GM12864 (cell line): ENCODE results near the gene ZNF438.

ENCODE experiments used
- DNase-seq: peaks from one replicate; pipeline ENCODE4 v3.0.0-alpha.2; 2011; ENCODE audit warnings: low read depth
- H3K4me3 ChIP-seq: 2 replicates; pipeline ENCODE4 v1.5.1; 2011; ENCODE audit warnings: mild to moderate bottlenecking, low read depth, low read length, control low read depth
- CTCF ChIP-seq: IDR thresholded peaks from 2 replicates; pipeline ENCODE4 v1.5.1; 2011; ENCODE audit warnings: low read depth, mild to moderate bottlenecking, moderate library complexity, low read length, control low read depth, inconsistent platforms; ENCODE audit errors: missing control alignments

ZNF438 gene

DNA sequence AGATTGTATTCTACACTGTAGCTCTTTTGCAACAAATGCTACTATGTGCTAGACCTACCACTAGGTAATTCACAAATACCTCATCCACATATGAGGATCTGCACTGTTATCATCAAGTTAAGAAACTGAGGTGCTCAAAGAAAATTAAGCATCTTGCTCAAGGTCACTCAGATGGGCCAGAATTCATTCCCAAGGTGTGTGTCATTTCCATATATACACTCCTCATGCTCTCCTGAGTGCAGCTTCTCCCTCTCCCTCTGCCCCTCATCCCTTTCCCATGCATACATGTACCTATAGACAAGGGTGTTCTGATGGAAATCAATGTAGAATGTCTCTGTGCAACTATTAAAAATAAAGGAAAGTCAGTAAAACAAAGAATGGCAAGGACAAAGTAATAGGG lies 146.2 kb downstream of the ZNF438 start:
- DNase-seq: no peak
- no peak for TF ChIP-seq CTCF
- H3K4me3 ChIP-seq: no peak overlapping the region

- no peak for DNase-seq
- no peak for TF ChIP-seq CTCF
- no peak overlapping the region for H3K4me3 ChIP-seq
These were observed 147.9 kb downstream of the ZNF438 start for GRCh38 chr10:30883751-30884150.

GRCh38 chr10:30883116-30883515 lies 148.5 kb downstream of the ZNF438 start:
- TF ChIP-seq CTCF: no peak
- H3K4me3 ChIP-seq: no peak overlapping the region
- DNase-seq: no peak

- H3K4me3 ChIP-seq: no peak overlapping the region
- no peak for TF ChIP-seq CTCF
- no peak for DNase-seq
These were observed 149.4 kb downstream of the ZNF438 start for GRCh38 chr10:30882281-30882680.

DNA sequence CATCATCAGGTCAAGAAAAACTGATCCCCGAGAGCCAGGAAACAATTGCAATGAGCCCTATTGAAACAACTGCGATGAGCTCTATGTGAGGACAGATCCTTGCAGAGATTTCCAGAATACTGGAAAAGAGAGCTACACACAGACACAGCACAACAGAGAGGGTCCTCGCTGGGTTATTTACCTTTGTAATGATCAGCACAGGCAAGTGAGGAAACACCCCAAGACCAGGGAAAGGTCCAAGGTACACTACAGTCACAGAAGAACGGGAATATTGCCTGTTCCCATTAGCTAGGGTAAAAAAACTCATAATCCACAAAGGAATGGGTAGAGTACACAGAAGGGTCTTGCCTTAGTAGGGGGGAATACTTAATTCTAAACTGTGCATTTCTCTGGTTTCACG lies 152.7 kb downstream of the ZNF438 start:
- no peak overlapping the region for H3K4me3 ChIP-seq
- DNase-seq: no peak
- no peak for TF ChIP-seq CTCF

- no peak for DNase-seq
- H3K4me3 ChIP-seq: no peak overlapping the region
- no peak for TF ChIP-seq CTCF
These were observed 154.6 kb downstream of the ZNF438 start for GRCh38 chr10:30877111-30877510.

DNA sequence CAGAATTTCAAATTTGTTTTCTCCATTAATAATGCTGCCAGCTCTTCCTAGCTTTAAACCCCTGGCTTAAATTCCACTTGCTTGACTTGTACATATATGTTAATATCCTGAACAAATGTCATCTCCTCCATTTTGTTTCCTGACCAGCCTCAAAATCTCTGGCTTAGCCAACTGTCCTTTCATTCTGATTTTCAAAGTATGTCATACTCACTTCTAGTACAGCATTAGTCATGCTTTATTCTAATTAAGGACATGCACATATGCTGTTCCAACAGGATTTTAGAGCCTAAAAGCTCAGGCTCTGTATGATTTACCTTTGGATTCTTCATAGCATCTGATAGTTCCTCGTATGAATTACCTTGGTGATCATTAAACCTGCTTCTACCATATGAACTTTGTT lies 158.3 kb downstream of the ZNF438 start:
- no peak overlapping the region for H3K4me3 ChIP-seq
- TF ChIP-seq CTCF: no peak
- no peak for DNase-seq
